GM12878 (cell line): Measurements from ENCODE around the gene NPW. TPM values are rescaled to one million over a fixed set of nuclear protein-coding genes. Genes with fewer than 3 reads are reported as not detected.
A peak's percentile ranks its signal among the peaks of the same experiment; 100 is the strongest.

ENCODE experiments used
- CBX3 ChIP-seq: fragments of 200-600 bp; sonication (generic); IDR thresholded peaks from 2 replicates; pipeline ENCODE4 v1.6.1; 2016; ENCODE audit warnings: low read depth, borderline replicate concordance
- E2F4 ChIP-seq: IDR thresholded peaks from 2 replicates; pipeline ENCODE4 v1.6.1; 2012; ENCODE audit warnings: low read depth, low read length, improper control_type of control experiment
- EED ChIP-seq: sonication (generic); IDR thresholded peaks from 2 replicates; pipeline ENCODE4 v1.6.1; 2016; ENCODE audit warnings: antibody characterized with exemption, low read depth
- EZH2 ChIP-seq: IDR thresholded peaks from 2 replicates; pipeline ENCODE4 v1.6.1; 2012; ENCODE audit warnings: low read depth, mild to moderate bottlenecking, control low read depth, inconsistent platforms, low read length, borderline replicate concordance; ENCODE audit not compliant: control insufficient read depth
- IRF4 ChIP-seq: IDR thresholded peaks from 2 replicates; pipeline ENCODE4 v1.6.1; 2011; ENCODE audit warnings: low read depth, low read length
- MEF2B ChIP-seq: fragments of 450-650 bp; IDR thresholded peaks from 2 replicates; pipeline ENCODE4 v1.6.1; 2018; ENCODE audit warnings: mild to moderate bottlenecking, moderate library complexity; ENCODE audit not compliant: partially characterized antibody, poor library complexity, severe bottlenecking
- MTA2 ChIP-seq: fragments of 450-650 bp; IDR thresholded peaks from 2 replicates; pipeline ENCODE4 v1.6.1; 2016; ENCODE audit warnings: low read depth, mild to moderate bottlenecking, moderate library complexity
- NFYA ChIP-seq: IDR thresholded peaks from 2 replicates; pipeline ENCODE4 v1.6.1; 2011; ENCODE audit warnings: low read depth, mild to moderate bottlenecking, low read length, improper control_type of control experiment, borderline replicate concordance
- NR2C1 ChIP-seq: fragments of 450-650 bp; IDR thresholded peaks from 2 replicates; pipeline ENCODE4 v1.6.1; 2017; ENCODE audit warnings: antibody characterized with exemption, mild to moderate bottlenecking, moderate library complexity
- NR2C2 ChIP-seq: IDR thresholded peaks from 2 replicates; pipeline ENCODE4 v1.6.1; 2011; ENCODE audit warnings: borderline replicate concordance, low read depth; ENCODE audit not compliant: control insufficient read depth, insufficient read length
- NR2F1 ChIP-seq: fragments of 450-650 bp; conservative IDR thresholded peaks from 2 replicates; pipeline ENCODE4 v1.6.1; 2017; ENCODE audit warnings: mild to moderate bottlenecking
- PML ChIP-seq: IDR thresholded peaks from 2 replicates; pipeline ENCODE4 v1.6.1; 2012; ENCODE audit warnings: low read length, inconsistent platforms
- POU2F2 ChIP-seq: IDR thresholded peaks from 3 replicates; pipeline ENCODE4 v1.6.1; 2011; ENCODE audit warnings: low read depth, mild to moderate bottlenecking, low read length, borderline replicate concordance
- RCOR1 ChIP-seq: conservative IDR thresholded peaks from 2 replicates; pipeline ENCODE4 v1.6.1; 2012; ENCODE audit warnings: low read depth, low read length, improper control_type of control experiment
- SREBF2 ChIP-seq: IDR thresholded peaks from 2 replicates; pipeline ENCODE4 v1.6.1; 2012; ENCODE audit warnings: mild to moderate bottlenecking, low read length
- STAT1 ChIP-seq: fragments of 450-650 bp; conservative IDR thresholded peaks from 2 replicates; pipeline ENCODE4 v1.6.1; 2014; ENCODE audit warnings: antibody characterized with exemption, mild to moderate bottlenecking
- TAF1 ChIP-seq: IDR thresholded peaks from 2 replicates; pipeline ENCODE4 v1.6.1; 2011; ENCODE audit warnings: mild to moderate bottlenecking, low read depth, low read length, borderline replicate concordance
- TBL1XR1 ChIP-seq: IDR thresholded peaks from 2 replicates; pipeline ENCODE4 v1.6.1; 2012; ENCODE audit warnings: low read depth, low read length, improper control_type of control experiment
- TCF12 ChIP-seq: IDR thresholded peaks from 2 replicates; pipeline ENCODE4 v1.6.1; 2011; ENCODE audit warnings: low read depth, mild to moderate bottlenecking, low read length
- WRNIP1 ChIP-seq: IDR thresholded peaks from 2 replicates; pipeline ENCODE4 v1.6.1; 2011; ENCODE audit warnings: low read depth, low read length, improper control_type of control experiment, borderline replicate concordance
- YBX1 ChIP-seq: fragments of 450-650 bp; IDR thresholded peaks from 2 replicates; pipeline ENCODE4 v1.6.1; 2016; ENCODE audit warnings: antibody characterized with exemption
- ZNF207 ChIP-seq: fragments of 450-650 bp; IDR thresholded peaks from 2 replicates; pipeline ENCODE4 v1.6.1; 2014; ENCODE audit warnings: antibody characterized with exemption, mild to moderate bottlenecking, borderline replicate concordance
- ZNF24 ChIP-seq: fragments of 450-650 bp; IDR thresholded peaks from 2 replicates; pipeline ENCODE4 v1.6.1; 2017; ENCODE audit warnings: antibody characterized with exemption, mild to moderate bottlenecking
- polyA plus RNA-seq, 11 experiments: library from polyadenylated mRNA; depleted of rRNA in 4 of 11; unstranded in 6 of 11; stranded (reverse) in 5 of 11; fragments of >200 nt; fragmentation: Nextera tagmentation in 4 of 11; fragmentation: Illumina TruSeq in 1 of 11; extraction: Ambion mirVana in 4 of 11; extraction: Trizol in 1 of 11; gene quantifications; 1 replicate in 1 of 11; 2 replicates in 10 of 11; pipeline versions ENCODE4 v1.2.1 to v1.2.3, GENCODE V29; 2011 to 2016; ENCODE audit warnings: inconsistent platforms in 2 of 11, missing spikeins in 2 of 11, low read depth in 1 of 11
- total RNA-seq, 4 experiments: library from RNA; depleted of rRNA in 3 of 4; stranded (reverse); fragments of >200 nt in 3 of 4; fragmentation: Illumina TruSeq in 1 of 4; extraction: Trizol in 1 of 4; gene quantifications; 2 replicates each; pipeline versions ENCODE4 v1.2.1 to v1.2.3, GENCODE V29; 2013 to 2021
- TF ChIP-seq, protein P1 (sequence below): IDR thresholded peaks from 2 replicates; pipeline ENCODE4 v1.6.1; 2011; ENCODE audit warnings: borderline replicate concordance, low read depth, mild to moderate bottlenecking, moderate library complexity, mixed read lengths, low read length; ENCODE audit not compliant: insufficient read depth; ENCODE audit errors: extremely low read length
- TF ChIP-seq, protein P2 (sequence below): fragments of 150-350 bp; IDR thresholded peaks from 2 replicates; pipeline ENCODE4 v1.6.1; 2014; ENCODE audit warnings: mild to moderate bottlenecking, low read depth, low read length
- TF ChIP-seq, protein P3 (sequence below): fragments of 450-650 bp; IDR thresholded peaks from 2 replicates; pipeline ENCODE4 v1.6.1; 2017; ENCODE audit warnings: mild to moderate bottlenecking, low read depth, inconsistent platforms; ENCODE audit not compliant: poor library complexity, severe bottlenecking

Gene NPW
- total and polyA plus RNA-seq, 10 of the 15 experiments (the other 5 are each of a cell fraction or from before 2014, with no cell fraction given) = 0.23 to 2.5 (median 0.98) TPM; not detected in 4

- TF ChIP-seq E2F4 (no peak), WRNIP1 (no peak), NR2C1 (no peak), STAT1 (no peak), RCOR1 (no peak), EZH2 (no peak), TCF12 (no peak), NR2F1 (peak; percentile 17), PML (no peak), TAF1 (no peak), ZNF207 (0 out of 2 replicates have a peak, but pooled peaks have one; percentile 54), POU2F2 (no peak; the same call in 2 of the 3 replicates), TBL1XR1 (no peak), MEF2B (no peak), YBX1 (no peak), NFYA (no peak), SREBF2 (no peak), IRF4 (no peak), CBX3 (no peak), NR2C2 (no peak), ZNF24 (no peak), EED (no peak), MTA2 (no peak)
- TF ChIP-seq, protein P1, sequence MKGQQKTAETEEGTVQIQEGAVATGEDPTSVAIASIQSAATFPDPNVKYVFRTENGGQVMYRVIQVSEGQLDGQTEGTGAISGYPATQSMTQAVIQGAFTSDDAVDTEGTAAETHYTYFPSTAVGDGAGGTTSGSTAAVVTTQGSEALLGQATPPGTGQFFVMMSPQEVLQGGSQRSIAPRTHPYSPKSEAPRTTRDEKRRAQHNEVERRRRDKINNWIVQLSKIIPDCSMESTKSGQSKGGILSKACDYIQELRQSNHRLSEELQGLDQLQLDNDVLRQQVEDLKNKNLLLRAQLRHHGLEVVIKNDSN = no peak
- TF ChIP-seq, protein P2, sequence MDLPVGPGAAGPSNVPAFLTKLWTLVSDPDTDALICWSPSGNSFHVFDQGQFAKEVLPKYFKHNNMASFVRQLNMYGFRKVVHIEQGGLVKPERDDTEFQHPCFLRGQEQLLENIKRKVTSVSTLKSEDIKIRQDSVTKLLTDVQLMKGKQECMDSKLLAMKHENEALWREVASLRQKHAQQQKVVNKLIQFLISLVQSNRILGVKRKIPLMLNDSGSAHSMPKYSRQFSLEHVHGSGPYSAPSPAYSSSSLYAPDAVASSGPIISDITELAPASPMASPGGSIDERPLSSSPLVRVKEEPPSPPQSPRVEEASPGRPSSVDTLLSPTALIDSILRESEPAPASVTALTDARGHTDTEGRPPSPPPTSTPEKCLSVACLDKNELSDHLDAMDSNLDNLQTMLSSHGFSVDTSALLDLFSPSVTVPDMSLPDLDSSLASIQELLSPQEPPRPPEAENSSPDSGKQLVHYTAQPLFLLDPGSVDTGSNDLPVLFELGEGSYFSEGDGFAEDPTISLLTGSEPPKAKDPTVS = no peak
- TF ChIP-seq, protein P3, sequence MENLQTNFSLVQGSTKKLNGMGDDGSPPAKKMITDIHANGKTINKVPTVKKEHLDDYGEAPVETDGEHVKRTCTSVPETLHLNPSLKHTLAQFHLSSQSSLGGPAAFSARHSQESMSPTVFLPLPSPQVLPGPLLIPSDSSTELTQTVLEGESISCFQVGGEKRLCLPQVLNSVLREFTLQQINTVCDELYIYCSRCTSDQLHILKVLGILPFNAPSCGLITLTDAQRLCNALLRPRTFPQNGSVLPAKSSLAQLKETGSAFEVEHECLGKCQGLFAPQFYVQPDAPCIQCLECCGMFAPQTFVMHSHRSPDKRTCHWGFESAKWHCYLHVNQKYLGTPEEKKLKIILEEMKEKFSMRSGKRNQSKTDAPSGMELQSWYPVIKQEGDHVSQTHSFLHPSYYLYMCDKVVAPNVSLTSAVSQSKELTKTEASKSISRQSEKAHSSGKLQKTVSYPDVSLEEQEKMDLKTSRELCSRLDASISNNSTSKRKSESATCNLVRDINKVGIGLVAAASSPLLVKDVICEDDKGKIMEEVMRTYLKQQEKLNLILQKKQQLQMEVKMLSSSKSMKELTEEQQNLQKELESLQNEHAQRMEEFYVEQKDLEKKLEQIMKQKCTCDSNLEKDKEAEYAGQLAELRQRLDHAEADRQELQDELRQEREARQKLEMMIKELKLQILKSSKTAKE = no peak
Observed at GRCh38 chr16:1991948-1992703, 27.5 kb upstream of the NPW start (continued).
